Measurements from ENCODE around the gene CPNE6.
A peak's percentile ranks its signal among the peaks of the same experiment; 100 is the strongest.

The CPNE6 gene

GRCh38 chr14:24051176-24051788 is 20.1 kb upstream of the CPNE6 start:
- Mint-ChIP-seq H3K27me3 (ENCODE audit: low read depth) (peaks cover 41% of the 10 kb centered on the region), H3K27ac (peak overlapping the region; percentile 39 to 87 (median 60)), H3K9me3 (no peaks in the 10 kb centered on the region), H3K36me3 (ENCODE audit: low read depth) (no peaks in the 10 kb centered on the region), H3K4me3 (peak overlapping the region; percentile 84 to 92 (median 88)), H3K4me1 (peaks cover 10% of the 10 kb centered on the region)
- TF ChIP-seq, protein P1, sequence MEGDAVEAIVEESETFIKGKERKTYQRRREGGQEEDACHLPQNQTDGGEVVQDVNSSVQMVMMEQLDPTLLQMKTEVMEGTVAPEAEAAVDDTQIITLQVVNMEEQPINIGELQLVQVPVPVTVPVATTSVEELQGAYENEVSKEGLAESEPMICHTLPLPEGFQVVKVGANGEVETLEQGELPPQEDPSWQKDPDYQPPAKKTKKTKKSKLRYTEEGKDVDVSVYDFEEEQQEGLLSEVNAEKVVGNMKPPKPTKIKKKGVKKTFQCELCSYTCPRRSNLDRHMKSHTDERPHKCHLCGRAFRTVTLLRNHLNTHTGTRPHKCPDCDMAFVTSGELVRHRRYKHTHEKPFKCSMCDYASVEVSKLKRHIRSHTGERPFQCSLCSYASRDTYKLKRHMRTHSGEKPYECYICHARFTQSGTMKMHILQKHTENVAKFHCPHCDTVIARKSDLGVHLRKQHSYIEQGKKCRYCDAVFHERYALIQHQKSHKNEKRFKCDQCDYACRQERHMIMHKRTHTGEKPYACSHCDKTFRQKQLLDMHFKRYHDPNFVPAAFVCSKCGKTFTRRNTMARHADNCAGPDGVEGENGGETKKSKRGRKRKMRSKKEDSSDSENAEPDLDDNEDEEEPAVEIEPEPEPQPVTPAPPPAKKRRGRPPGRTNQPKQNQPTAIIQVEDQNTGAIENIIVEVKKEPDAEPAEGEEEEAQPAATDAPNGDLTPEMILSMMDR (IDR thresholded peaks at IDR 0.05; ENCODE audit: unreplicated experiment in 3 of 3), result no peak

DNA sequence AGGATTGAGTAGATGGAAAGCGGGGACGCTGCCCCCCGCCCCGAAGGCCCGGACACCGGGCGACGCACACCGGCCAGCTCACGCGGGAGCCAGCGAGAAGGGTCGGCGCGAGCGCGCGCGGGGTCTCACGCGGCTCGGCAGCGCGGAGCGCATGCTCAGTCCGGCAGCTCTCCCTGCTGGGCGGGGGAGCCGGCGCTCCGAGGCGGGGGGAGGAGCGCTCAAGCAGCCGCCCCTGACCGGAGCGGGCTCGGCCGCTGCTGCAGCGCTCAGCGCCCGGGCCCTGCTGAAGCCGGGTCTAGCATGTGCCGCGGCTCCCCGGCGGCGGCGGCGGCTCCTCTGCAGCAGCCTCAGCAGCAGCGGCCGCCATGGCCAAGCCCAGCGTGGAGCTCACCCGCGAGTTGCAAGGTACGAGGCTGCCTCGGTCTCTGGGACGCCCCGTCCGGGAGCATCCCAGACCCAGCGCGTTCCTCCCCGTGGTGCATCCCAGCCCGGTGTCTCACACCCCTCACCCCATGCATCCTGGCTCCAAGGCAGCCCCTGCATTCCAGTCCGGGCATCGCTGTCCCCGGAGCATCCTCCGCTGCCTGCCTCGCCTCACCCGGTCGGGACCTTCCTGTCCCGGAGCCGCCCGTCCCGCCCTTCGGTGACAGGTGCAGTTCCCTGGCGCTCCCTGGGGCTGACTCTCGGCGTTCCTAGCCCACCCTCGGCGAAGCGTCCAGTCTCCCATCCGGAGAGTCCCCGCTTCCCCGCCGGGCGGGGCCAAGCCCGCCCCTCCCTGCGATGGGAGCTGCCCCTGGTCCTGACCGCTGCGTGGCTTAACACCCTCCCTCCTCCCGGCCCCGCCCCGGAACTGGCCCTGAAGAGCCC is 19.3 kb upstream of the CPNE6 start, which contains the start of gene CARMIL3:
Gene CARMIL3 (plus strand): TSS at position 221 of the 867 bp plus-strand sequence. CDS start 145 bp downstream, at position 366.
- TF ChIP-seq, protein P1 (IDR thresholded peaks at IDR 0.05; ENCODE audit: unreplicated experiment in 3 of 3), result no peak
- peaks cover 41% of the 10 kb centered on the region for H3K27me3 Mint-ChIP-seq (ENCODE audit: low read depth)
- peak within 1 kb of the TSS; percentile 84 to 92 (median 88) for H3K4me3 Mint-ChIP-seq
- peaks cover 10% of the 10 kb centered on the region for H3K4me1 Mint-ChIP-seq
- H3K9me3 Mint-ChIP-seq, result no peaks in the 10 kb centered on the region
- H3K36me3 Mint-ChIP-seq (ENCODE audit: low read depth), result no peaks in the 10 kb centered on the region
- H3K27ac Mint-ChIP-seq, result peak within 1 kb of the TSS; percentile 39 to 87 (median 60)

DNA sequence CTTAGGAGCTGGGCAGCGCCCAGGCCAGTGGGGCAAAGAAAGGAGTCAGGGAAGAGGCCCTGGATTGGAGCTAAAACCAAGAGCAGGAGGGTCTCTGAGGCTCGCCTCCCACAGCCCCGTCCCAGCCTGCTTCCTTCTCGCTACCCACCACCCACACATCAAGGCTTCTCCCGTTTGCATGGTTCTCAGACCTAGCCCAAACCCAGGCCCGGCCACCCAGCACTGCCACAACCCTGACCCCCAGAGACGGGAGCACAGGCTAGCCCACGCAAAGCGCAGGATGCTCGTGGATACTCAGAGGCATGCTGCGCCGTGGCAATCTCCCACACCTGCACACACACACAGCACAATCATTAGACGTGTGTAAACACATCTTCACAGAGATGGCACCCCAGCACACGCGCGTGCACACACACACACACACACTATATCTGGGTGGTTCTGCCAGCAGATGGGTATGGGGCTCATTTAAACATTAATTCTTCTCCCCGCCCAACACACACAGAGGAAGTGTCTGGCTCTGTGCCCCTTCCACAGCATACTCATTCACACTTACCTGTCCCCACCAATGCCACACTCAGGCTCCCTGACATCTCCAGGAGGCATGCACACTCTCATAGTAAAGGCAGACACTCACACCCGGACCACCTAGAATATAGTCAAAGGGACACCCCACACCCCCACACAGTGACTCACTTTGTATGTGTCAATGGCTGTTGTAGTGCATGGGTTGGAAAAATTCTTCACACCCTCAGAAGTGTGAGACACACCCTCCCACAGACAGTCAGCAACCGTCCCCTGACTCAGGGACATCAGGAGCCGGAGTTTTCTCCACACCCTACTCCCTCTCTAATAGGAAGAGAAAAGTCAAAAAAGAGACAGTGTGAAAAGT is 18.5 kb upstream of the CPNE6 start:
- Mint-ChIP-seq H3K27me3 (ENCODE audit: low read depth) (peaks cover 41% of the 10 kb centered on the region), H3K4me3 (peak overlapping the region; percentile 75 to 83 (median 75)), H3K4me1 (peaks cover 10% of the 10 kb centered on the region), H3K36me3 (ENCODE audit: low read depth) (no peaks in the 10 kb centered on the region), H3K9me3 (no peaks in the 10 kb centered on the region), H3K27ac (no peak overlapping the region)
- TF ChIP-seq, protein P1 (IDR thresholded peaks at IDR 0.05; ENCODE audit: unreplicated experiment in 3 of 3), result no peak

DNA sequence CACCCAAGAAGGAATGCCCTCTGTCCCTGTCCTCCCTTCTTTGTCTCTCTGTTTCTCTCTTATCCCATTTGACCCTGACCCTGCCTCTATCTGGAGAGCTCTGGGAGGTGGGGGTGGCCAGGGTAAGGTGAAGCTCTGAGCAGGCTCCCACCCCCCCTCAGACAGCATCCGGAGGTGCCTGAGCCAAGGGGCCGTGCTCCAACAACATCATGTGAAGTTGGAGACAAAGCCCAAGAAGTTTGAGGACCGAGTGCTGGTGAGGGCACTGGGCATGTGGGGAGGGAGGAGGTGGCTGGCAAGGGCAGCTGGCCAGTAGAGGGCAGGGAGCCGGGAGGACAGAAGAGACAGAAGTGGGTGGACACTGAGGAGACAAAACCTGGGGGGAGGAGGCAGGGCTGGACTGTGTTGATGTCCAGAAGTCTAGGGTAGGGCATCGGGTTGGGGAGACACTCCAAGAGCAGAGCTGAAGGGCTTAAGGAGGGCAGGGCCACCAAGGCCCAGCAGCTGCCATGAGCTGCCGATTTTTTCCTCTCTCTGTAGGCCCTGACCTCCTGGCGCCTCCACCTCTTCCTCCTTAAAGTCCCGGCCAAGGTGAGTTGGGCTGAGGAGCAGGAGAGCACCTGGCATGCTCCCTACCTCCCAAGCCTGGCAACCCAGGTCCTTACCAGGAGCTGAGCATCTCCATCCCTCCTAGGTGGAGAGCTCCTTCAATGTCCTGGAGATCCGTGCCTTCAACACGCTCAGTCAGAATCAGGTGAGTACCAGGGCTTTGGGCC is 17.6 kb upstream of the CPNE6 start:
- H3K36me3 Mint-ChIP-seq (ENCODE audit: low read depth), result no peaks in the 10 kb centered on the region
- H3K27me3 Mint-ChIP-seq (ENCODE audit: low read depth), result peaks cover 39% of the 10 kb centered on the region
- H3K4me1 Mint-ChIP-seq, result peaks cover 15% of the 10 kb centered on the region
- H3K27ac Mint-ChIP-seq, result no peak overlapping the region
- TF ChIP-seq, protein P1 (IDR thresholded peaks at IDR 0.05; ENCODE audit: unreplicated experiment in 3 of 3), result no peak
- peak overlapping the region; percentile 75 to 83 (median 75) for H3K4me3 Mint-ChIP-seq
- no peaks in the 10 kb centered on the region for H3K9me3 Mint-ChIP-seq

- H3K36me3 Mint-ChIP-seq (ENCODE audit: low read depth), result no peaks in the 10 kb centered on the region
- H3K4me3 Mint-ChIP-seq, result no peak overlapping the region
- H3K9me3 Mint-ChIP-seq, result no peaks in the 10 kb centered on the region
- peaks cover 15% of the 10 kb centered on the region for H3K4me1 Mint-ChIP-seq
- TF ChIP-seq, protein P1 (IDR thresholded peaks at IDR 0.05; ENCODE audit: unreplicated experiment in 3 of 3), result no peak
- peaks cover 39% of the 10 kb centered on the region for H3K27me3 Mint-ChIP-seq (ENCODE audit: low read depth)
- no peak overlapping the region for H3K27ac Mint-ChIP-seq
Measured at GRCh38 chr14:24054324-24054641, 17.1 kb upstream of the CPNE6 start.

Data from nephron (organoid).